ENCODE data around the gene HS3ST6. TPM values are rescaled to one million over a fixed set of nuclear protein-coding genes. Genes with fewer than 3 reads are reported as not detected.

Gene HS3ST6
- total and polyA plus RNA-seq, 9 of the 15 experiments (the other 6 are each of a cell fraction or from before 2014, with no cell fraction given): not detected

GRCh38 chr16:1963806-1964505, 45.7 kb upstream of the HS3ST6 start (continued):
- no peak for TF ChIP-seq ZBTB26 (CRISPR knock-in tag; IDR thresholded peaks at IDR 0.05)
- peak; percentile 86; the same call in 1 of the 2 replicates for TF ChIP-seq SRSF3 (IDR thresholded peaks at IDR 0.05; ENCODE audit: insufficient read depth, low read length)
- TF ChIP-seq FUS (optimal IDR thresholded peaks at IDR 0.05; ENCODE audit: low read depth, low read length): peak; percentile 77
- 0 out of 2 replicates have a peak, but pooled peaks have one; percentile 43 for TF ChIP-seq THRAP3 (IDR thresholded peaks at IDR 0.05; ENCODE audit: borderline replicate concordance)
- TF ChIP-seq ATF3 (IDR thresholded peaks at IDR 0.05): no peak
- TF ChIP-seq ATF3 (CRISPR knock-in tag; conservative IDR thresholded peaks at IDR 0.05): peak; percentile 83
- no peak for TF ChIP-seq ARID3B (CRISPR knock-in tag; IDR thresholded peaks at IDR 0.05; ENCODE audit: borderline replicate concordance)
- peak; percentile 62 for TF ChIP-seq CHD2 (IDR thresholded peaks at IDR 0.05; ENCODE audit: low read depth, low read length)
- TF ChIP-seq TAF15 (IDR thresholded peaks at IDR 0.05; ENCODE audit: low read depth, low read length): peak; percentile 85; the same call in 1 of the 2 replicates
- TF ChIP-seq POLR2AphosphoS5 (IDR thresholded peaks at IDR 0.05; ENCODE audit: control insufficient read depth, insufficient read depth, low read depth, low read length): peak; percentile 45; the same call in 1 of the 2 replicates
- TF ChIP-seq CHD1 (IDR thresholded peaks at IDR 0.05; ENCODE audit: low read length): peak; percentile 91
- TF ChIP-seq SOX6 (IDR thresholded peaks at IDR 0.05): no peak
- 0 out of 2 replicates have a peak, but pooled peaks have one; percentile 10 for TF ChIP-seq NFXL1 (CRISPR knock-in tag; IDR thresholded peaks at IDR 0.05)
- TF ChIP-seq IFI16 (CRISPR knock-in tag; IDR thresholded peaks at IDR 0.05): no peak
- TF ChIP-seq FOXK2 (conservative IDR thresholded peaks at IDR 0.05 in 1 of 2, IDR thresholded peaks at IDR 0.05 in 1 of 2; ENCODE audit: low read depth in 2 of 2): peak in 1 of 2 experiments; percentile 11; a peak in 1 of 4 replicates
- peak; percentile 82; the same call in 1 of the 2 replicates for TF ChIP-seq SRSF1 (IDR thresholded peaks at IDR 0.05; ENCODE audit: low read depth, low read length)
- 0 out of 2 replicates have a peak, but pooled peaks have one; percentile 47 for TF ChIP-seq PHB (CRISPR knock-in tag; IDR thresholded peaks at IDR 0.05)
- no peak for TF ChIP-seq NFYB (IDR thresholded peaks at IDR 0.05; ENCODE audit: extremely low read depth, insufficient read length)
- TF ChIP-seq ELF2 (CRISPR knock-in tag; IDR thresholded peaks at IDR 0.05): 0 out of 2 replicates have a peak, but pooled peaks have one; percentile 17
- TF ChIP-seq ZSCAN29 (IDR thresholded peaks at IDR 0.05): 0 out of 2 replicates have a peak, but pooled peaks have one; percentile 1
- TF ChIP-seq MNT (conservative IDR thresholded peaks at IDR 0.05): peak; percentile 57 to 80; a peak in 3 of 4 replicates
- TF ChIP-seq SUPT5H (IDR thresholded peaks at IDR 0.05): 0 out of 2 replicates have a peak, but pooled peaks have one; percentile 59
- 0 out of 2 replicates have a peak, but pooled peaks have one; percentile 32 for TF ChIP-seq IRF2 (CRISPR knock-in tag; IDR thresholded peaks at IDR 0.05)
